GM18868 (cell line): Measurements from ENCODE around the gene ARMH4.

ENCODE experiments used
- ATAC-seq: cut with Tn5 transposase; IDR thresholded peaks from one replicate; pipeline ENCODE4 v1.9.1; 2021; ENCODE audit warnings: mild to moderate bottlenecking, moderate library complexity; ENCODE audit not compliant: unreplicated experiment

The ARMH4 gene

DNA sequence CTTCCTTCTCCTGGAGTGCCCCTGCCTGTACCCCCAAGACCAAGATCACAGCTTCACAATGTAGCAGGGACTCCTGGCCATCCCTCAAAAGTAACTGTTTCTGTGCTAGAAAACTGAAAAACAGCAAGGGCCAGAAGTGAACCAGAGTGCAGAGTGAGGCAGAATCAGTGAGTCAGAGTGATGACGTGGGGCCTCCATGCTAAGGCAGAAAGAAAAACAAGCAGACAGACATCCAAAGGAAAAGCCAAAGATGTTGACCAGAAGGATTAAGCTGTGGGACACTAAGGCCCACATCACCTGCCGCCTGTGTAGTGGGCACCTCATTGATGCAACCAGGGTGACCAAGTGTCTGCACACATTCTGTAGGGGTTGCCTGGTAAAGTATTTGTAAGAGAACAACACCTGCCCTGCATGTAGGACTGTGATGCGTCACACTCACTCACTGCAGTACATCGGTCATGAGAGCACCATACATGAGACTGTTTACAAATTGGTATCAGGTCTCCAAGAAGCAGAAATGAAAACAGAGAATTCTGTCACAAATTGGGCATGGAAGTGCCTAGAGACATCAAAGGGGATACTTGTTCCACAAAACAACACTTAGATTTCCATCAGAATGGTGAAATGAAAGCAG, 51.2 kb downstream of the ARMH4 start:
- no peak for ATAC-seq

GRCh38 chr14:58099682-58100081, 52.3 kb downstream of the ARMH4 start:
- ATAC-seq = no peak

DNA sequence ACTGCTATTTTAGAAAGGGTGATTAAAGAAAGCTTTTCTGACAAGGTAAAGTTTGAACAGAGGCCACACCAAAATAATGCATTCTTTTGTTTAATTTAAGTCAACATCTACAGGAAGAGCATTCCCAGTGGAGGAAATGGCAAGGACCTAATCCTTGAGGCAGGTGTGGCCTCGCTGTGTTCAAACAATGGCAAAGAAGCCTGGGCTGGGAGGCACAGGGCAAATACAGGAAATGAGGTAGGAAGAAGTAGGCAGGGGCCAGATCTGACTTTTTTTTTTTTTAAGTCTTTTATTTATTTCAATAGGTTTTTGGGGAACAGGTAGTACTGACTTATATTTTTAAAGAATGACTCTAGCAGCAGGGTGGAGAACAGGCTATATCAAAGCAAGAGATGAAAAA, 53.5 kb downstream of the ARMH4 start:
- no peak for ATAC-seq

- no peak for ATAC-seq
These were observed 55.3 kb downstream of the ARMH4 start for GRCh38 chr14:58096731-58097130.

GRCh38 chr14:58091883-58092630, 60.0 kb downstream of the ARMH4 start:
- no peak for ATAC-seq

DNA sequence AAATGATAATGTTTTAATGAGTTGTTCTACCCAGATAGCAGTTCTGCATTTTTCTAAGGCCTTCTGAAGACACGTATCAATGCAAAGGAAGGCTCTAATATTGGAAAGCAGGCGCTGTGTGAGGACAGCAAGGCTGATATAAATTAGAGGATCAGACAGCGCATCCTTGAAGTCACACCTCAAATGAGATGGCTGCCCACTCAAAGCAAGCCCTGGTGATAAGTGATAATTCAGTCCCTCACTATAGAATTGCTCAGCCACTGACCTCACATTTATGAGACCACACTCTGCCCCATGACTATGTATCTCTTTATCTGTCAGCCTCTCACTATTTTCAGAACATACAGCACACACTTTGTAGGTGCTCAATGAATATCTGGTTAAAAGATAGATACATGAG, 62.4 kb downstream of the ARMH4 start:
- no peak for ATAC-seq

GRCh38 chr14:58088961-58089360, 63.1 kb downstream of the ARMH4 start:
- ATAC-seq = no peak

DNA sequence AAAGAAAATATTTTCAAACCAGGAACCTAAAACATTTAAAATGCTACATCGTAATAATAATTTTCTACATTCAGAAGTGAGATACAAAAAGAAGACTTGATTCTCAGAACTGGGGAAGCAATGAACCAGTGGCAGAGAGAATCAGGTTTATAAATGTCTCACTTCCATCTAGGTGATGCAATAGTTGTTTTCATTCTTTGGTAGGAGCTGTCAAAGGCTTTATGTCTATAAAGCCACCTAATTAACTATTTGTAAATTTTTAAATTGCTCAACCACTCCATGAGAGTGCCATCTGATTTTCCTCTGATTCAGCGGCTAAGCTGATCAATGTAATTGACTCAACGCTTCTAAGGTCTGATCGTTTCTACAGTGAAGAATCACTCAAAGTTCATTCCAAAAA, 66.1 kb downstream of the ARMH4 start:
- no peak for ATAC-seq

- no peak for ATAC-seq
These were observed 69.4 kb downstream of the ARMH4 start for GRCh38 chr14:58082491-58083098.

- ATAC-seq = no peak
These were observed 70.0 kb downstream of the ARMH4 start for GRCh38 chr14:58082011-58082410.

GRCh38 chr14:58078471-58078870, 73.5 kb downstream of the ARMH4 start:
- ATAC-seq = no peak

GRCh38 chr14:58078068-58078467, 73.9 kb downstream of the ARMH4 start:
- no peak for ATAC-seq

DNA sequence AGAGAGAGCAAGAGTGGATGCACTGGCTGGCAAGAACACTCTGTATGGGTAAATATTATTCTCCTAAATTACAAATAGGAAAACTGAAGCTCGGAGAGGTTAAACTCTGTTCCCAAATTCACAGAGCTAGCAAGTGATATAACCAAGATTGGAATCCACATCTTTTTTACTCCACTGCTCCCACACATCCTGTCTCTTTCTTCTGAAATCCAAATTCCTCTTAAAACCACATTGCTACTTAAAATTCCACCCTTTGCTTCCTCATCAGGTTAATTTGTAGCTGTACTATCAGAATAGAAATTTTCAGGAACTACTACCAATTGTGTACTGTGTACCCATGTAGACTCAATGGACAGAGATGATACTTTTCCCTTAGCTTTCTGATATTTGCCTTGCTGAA, 74.4 kb downstream of the ARMH4 start:
- no peak for ATAC-seq

GRCh38 chr14:58073516-58073915, 78.5 kb downstream of the ARMH4 start:
- ATAC-seq = no peak

GRCh38 chr14:58072288-58073071, 79.5 kb downstream of the ARMH4 start:
- peak; percentile 94 for ATAC-seq

- ATAC-seq = no peak
These were observed 80.7 kb downstream of the ARMH4 start for GRCh38 chr14:58071341-58071740.

GRCh38 chr14:58068306-58068705, 83.7 kb downstream of the ARMH4 start:
- ATAC-seq = no peak

DNA sequence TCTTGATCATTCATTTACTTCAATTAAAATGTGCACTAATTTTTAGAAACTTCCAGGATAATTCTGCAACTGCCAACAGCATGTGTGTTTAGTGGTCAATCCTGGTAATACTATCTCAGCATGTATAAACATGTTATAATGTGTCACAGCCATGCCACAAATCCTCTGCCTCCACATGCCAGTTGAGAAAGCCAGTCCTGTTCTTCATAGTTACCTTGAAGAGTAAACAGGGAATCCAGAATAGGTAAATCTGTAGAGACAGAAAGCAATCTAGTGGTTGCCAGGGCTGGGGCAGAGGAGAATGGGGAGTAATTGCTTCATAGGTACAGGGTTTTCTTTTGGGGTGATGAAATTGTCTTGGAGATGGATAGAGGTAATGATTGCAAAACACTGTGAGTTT, 85.9 kb downstream of the ARMH4 start:
- ATAC-seq = no peak

DNA sequence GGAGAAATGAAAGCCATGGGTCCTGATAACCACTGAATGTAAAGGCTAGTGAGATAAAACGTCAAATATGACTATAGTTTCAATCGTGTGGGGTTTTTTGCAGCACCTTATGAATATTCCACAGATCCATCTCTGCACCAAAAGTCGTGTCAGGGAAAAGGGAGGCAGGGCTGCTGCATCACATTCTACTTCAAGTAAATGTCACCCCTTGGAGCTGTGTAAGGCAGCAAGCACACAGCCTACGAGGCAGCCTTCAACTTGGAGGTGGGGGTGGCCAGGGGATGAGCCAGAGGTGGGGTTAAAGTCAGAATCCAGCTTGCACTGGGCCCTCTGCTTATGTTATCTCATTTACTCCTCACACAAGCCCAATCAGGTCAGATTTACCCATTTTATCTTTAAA, 90.4 kb downstream of the ARMH4 start:
- ATAC-seq = no peak

DNA sequence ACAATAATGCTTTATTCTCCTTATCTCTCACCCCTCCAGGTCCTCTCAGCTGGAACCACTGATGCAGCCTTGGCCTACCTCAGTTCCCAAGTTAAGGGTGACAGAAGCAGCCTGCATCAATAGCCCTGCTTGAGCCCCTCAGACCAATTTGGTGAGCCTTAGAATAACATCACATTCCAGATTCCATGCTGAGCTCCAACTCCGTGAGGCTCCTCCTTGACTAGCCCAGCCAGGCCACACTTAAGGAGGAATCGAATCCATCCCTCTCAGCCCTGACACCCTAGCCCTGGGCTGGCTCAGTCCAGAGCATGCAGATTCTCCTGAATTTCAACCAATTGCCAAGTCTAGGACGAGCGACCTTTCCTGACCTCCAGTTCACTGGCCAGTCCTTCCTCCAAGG, 91.1 kb downstream of the ARMH4 start:
- ATAC-seq = no peak

DNA sequence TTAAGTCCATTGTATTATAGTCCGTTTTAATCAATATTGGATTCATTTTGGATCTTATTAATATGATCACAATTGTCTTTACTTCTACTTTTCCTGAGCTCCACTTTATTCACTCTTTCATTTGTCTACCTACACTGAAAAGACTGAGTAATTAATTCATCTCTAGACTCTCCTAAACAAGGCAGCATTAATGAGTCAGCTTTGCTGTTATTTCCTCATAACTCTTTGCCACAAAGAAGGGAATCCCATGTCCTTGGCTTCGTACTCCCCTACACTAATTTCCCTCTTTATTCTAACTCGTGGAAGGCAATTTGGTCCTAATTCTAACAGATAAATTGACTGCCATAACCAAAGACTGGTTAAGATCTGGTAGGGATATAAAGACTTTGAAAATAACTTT, 91.9 kb downstream of the ARMH4 start:
- no peak for ATAC-seq

- ATAC-seq = no peak
These were observed 92.9 kb downstream of the ARMH4 start for GRCh38 chr14:58059126-58059525.
